HG03520 (cell line): ENCODE data around the gene CD53.
A peak's percentile ranks its signal among the peaks of the same experiment; 100 is the strongest.

Experiments
- ATAC-seq: cut with Tn5 transposase; IDR thresholded peaks from one replicate; pipeline ENCODE4 v1.9.1; 2021; ENCODE audit warnings: mild to moderate bottlenecking, moderate library complexity; ENCODE audit not compliant: unreplicated experiment

The CD53 gene

DNA sequence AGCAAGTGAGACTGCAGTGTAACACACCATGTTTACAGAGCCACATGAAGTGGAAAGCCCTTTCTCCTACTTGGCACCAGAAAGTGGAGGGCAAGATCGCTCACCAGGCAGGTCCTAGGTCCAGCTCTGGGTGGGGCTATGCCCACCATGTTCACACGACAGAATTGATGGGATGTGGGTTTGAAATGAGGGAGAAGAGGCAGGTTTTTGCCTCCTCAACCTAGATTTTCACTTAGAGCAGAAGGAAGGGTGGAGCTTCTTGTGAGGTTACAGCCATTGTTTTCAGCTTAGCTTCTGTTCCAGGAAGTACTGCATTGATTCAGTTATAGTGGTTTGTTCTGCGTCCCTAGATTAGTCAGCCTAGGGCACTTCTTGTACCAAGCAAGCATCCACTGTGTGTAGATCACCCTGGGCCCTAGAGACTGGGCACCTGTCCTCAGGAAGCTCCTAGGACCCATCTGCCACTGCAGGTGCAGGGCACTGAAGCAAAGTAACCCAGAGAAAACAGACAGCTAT, 2.3 kb downstream of the CD53 start:
- peak; percentile 37 for ATAC-seq

DNA sequence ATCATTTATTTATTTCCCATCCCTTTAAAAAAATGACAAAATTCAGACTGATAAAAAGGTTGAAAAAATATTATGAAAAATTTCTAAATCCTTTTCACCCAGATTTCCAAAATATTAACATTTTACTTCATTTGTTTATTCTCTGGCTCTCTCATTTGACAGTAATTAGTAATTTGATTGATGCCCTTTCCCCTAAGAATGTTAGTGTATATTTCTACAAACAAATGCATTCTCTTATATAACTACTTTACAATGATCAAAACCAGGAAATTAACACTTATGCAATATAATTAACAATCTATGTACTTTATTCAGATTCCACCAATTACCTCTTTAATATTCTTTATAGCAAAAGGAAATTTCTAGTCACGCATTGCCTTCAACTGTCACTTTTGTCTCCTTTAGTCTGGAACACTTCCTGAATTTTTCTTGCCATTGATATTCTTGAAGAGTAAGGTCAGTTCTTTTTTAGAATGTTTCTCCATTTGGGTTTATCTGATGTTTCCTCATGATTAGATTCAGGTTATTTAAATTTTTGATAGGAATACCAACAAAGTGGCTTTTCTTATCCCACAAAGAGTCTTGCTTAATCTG, 3.9 kb downstream of the CD53 start:
- ATAC-seq, result no peak

DNA sequence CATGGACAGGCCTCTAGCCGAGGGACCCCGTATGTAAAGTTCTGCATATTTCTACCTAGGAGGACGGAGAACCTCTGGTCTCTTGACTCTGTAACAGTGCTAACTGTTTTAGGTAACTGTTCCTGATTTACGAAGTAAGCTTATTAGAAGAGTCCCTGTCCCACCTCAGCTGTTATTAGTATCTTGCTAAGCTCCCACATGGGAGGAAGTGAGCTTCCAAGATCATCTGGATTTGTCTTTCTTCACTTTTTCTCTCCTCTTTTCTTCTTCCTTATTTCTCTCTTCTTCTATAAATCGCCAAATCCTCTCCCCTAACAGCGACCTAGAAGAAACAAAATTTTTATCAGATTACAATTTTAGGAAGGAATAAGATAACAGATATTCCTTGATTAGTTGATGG, 4.4 kb downstream of the CD53 start:
- ATAC-seq, result no peak

DNA sequence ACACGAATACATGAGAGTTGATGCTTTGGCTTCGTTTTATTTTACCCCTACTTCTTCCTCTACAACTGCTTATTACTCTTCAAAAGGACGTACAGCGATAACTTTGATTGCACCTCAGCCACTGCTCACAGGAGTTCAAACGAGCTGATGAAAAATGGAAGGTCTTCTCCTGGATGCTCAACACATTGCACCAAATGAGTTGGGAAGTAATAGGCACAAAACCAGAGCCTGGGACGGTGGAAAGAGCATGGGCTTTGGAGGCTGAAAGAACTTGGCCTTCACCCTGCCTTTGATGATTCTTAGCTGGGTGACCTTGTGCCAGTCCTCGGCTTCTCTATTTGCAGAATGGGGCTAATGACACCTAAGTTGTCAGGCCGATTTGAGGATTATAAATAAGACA, 4.8 kb downstream of the CD53 start:
- ATAC-seq, result no peak

DNA sequence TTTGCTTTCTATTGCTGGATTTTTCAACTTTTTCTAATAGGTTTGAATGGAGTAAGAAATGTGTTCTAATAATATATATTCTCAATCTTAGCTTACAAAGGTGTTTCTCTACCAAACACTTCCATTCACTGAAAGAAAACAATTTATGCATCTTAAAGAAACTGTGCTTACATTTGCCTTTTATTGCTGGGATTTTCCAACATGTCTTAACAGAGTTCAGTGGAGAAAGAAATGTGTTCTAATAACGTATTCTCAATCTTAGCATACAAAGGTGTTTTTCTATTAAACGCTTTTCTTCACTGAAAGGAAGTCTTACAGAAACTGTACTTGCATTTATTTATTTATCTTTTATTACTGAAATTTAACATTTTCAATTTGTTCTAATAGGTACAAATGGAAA, 5.6 kb downstream of the CD53 start:
- no peak for ATAC-seq

DNA sequence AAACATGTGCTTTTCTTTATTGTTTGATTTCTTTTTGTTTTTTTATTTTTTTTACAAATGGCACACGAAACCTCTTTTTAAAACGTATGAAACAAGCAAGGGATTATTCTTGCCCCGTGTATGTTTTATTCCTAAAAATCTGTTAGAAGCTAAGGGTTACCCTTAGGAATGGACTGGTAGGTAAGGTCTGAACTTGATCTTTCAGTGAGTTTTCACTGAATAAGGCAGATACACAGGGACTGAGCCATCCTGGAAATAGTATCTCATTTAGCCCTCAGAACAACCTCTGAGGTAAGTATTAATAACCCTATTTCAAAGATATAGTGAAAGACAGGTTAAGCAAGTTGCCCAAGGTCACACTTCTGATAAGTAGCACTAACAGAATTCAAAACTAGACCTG, 6.0 kb downstream of the CD53 start:
- ATAC-seq, result no peak

DNA sequence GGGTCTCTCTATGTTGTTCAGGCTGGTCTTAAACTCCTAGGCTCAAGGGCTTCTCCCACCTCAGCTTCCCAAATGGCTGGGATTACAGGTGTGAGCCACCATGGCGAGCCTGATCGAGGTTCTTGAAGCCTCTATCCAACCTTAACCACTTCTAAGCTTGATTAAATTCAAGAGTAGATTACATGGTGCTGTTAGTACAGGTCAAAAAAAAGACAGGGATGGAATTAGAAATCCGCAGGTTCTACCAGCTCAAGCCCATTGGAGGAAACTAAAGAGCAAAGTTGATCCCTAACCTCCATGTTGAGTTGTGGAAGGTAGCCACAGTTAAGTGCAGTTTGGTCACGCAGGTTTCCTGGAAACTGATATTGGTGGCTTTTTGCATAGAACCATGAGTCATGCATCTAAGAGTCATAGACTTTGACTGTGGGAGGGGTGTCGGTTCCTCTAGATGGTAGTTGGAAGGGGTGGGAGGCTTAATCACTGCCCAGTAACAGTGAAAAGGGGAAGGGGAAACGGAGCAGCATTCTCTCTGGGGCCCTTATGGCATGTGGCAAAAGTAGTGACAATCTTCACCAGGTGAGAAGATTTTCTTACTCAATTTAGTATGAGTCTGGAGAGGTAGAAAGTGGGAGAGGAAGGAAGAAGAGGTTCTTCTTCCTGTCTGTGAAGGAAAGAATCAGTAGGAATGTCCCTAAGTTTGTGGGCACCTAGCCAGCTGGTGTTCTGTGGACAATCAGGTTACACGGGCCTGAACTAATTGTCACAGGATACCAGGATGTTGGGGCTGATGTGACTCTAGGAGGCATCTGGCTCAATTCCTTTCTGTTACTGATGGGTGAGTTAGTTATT, 7.0 kb downstream of the CD53 start:
- peak; percentile 48 for ATAC-seq

DNA sequence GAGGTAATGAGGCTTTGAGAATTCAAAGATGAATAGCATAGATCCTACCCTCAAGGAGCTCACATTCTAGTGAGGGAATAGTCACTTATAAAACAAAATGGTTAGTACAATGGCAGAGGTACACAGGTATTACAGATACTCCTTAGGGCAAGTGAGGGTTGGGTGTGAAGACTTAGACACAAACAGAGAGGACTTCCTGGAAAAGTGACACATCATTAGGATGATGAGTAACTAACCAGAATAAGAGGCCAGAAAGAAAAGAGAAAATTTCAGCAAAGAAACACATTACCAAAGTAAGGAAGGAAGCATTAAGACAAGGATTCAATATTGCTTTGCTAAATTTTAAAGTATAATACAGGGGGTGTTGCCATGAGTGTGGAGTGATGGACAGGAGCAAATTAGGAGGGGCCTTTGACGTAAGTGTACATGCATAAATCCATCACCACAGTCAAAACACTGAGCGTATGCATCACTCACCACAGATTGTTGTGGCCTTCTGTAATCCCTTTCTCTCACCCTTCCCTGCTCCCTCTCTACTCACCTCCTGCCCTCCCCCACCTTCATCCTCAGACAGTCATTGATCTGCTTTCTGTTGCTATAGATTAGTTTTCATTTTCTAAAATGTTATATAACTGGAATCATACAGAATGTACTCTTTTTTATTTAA, 7.9 kb downstream of the CD53 start:
- ATAC-seq, result peak; percentile 1

DNA sequence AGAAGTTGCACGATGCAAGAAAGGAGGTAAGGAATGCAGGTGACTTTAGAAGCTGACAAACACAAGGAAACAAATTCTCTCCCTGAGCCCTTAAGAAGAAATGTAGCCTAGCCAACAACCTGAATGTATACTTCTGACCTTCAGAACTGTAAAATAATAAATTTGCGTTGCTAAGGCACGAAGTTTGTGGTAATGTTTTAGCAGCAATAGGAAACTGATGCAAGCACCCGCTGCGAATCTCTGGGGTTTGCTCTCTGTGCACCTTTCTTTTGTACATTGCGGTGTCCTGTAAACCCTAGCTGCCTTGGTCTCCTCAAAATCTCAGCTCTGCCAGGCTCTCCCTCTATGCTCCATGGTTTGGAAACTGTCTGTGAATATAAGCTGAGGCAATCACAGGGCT, 15.1 kb downstream of the CD53 start:
- no peak for ATAC-seq

DNA sequence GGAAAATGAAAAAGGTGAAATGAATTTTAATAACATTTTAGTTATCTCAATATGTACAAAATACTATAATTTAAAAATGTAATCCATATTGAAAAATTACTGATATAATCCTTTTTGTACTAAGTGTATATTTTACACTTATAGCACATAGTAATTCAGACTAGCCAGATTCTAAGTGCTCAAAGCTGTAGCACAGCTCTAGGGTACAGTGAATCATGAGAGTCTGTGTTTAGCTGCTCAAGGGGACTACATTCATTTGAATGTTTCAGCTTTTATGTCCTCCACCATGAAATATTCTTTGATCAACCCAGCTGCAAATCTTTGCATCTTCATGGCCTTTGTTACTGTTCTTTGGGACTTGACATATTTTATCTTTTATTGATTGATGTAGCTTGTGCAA, 15.7 kb downstream of the CD53 start:
- no peak for ATAC-seq

DNA sequence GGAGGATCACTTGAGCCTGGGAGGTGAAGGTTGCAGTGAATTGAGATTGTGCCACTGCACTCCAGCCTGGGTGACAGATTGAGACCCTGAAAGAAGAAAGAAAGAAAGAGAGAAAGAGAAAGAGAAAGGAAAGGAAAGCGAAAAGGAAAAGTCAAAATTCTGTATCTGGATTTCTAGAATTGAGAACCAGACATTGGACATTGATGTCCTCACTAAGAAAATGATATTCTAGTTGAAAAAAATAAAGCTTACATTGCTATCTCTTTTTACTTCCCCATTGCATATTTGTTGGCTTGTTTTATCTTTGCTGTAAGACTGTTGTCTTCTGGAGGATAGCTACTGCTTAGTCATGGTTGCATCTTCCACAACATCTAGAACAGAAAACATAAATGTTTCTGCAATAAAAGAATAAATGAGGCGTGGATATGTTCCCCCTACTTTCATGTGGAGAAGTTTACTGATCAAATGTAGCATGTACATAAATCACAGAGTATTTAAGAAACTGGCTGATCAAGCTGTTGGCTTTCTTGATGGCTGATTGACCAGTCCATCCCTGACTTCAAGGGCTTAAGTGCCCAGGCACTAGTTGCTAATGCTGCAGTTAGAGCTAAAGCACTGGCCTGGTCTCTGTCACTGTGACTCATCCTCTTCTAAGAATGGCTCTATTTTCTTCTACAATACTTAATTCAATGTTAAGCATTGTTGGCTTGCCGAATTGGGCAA, 17.7 kb downstream of the CD53 start:
- ATAC-seq, result no peak

DNA sequence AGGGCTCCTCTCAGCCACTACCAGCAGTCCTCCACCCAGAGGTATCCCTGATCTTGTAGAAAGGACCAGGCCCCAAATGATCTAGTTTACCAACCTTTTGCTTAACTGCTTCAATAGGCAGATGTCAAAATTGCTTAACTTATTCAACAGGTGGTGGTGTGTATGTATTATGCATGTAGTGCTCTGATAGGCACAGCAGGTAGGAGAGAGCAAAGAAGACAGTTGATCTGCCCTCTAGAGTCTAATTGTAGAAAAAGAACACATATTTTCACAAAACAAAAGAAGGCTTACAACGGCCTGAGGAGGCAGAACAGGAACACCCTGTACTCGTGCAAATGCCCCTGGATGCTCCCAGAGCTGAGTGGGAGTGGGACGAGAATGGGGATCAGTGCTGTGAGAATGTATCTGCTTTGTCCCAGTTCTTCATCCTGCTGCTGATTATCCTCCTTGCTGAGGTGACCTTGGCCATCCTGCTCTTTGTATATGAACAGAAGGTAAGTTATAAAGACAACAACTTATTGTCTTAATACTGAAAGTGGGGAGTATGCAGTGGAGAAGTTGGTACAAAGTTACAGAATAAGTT, 21.1 kb downstream of the CD53 start:
- ATAC-seq, result no peak

DNA sequence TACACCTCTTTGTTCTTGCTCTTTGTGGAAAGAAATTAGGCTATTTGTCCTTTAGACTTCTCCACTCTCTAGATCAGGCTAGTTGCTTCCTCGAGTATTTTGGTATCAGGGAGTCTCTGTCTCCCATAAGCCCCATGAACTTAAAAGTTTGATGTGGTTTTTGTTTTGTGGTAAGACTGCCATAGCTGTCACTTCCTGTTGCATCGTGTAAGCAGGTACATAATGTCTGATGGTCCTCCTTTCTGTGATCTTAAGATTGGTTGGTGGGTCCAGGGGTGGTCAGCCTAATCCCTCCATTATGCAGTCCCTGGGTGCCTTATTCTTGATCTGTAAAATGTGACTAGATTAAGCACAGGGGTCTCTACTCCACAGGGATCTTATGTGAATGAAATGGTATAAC, 23.1 kb downstream of the CD53 start:
- no peak for ATAC-seq

DNA sequence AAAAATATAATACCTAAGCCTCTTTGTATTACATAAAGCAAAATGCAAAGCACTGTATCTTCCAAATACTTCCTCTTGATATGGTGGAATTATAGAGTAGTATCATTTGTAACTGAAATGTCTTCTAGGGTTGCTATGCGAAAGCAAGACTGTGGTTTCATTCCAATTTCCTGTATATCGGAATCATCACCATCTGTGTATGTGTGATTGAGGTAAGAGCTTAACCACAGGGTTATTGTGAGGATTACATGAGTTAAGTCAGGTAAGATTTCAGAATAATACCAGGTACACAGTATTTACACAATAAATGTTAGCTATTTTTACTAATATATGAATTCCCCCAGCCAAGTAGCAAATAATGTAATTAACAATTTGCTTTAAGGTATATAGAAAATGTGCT, 24.7 kb downstream of the CD53 start:
- no peak for ATAC-seq

DNA sequence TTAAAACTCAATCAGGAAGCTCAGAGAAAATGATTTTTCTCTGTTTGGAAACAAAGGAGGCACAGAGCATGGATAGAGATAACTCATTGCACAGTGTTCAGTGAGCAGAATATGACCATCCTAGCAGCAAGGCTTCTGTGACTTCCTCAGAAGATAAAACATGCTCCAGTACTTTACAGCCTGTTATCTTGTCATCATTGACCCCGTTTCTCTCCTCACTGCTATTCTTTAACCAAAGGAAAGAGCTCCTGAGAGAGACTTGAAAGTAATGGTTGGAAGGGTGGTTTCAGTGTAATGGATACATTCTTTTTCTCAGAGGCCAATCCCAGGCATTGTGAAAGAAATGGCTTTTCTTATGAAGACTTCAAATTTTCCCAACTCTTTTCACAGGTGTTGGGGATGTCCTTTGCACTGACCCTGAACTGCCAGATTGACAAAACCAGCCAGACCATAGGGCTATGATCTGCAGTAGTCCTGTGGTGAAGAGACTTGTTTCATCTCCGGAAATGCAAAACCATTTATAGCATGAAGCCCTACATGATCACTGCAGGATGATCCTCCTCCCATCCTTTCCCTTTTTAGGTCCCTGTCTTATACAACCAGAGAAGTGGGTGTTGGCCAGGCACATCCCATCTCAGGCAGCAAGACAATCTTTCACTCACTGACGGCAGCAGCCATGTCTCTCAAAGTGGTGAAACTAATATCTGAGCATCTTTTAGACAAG, 25.9 kb downstream of the CD53 start:
- no peak for ATAC-seq

DNA sequence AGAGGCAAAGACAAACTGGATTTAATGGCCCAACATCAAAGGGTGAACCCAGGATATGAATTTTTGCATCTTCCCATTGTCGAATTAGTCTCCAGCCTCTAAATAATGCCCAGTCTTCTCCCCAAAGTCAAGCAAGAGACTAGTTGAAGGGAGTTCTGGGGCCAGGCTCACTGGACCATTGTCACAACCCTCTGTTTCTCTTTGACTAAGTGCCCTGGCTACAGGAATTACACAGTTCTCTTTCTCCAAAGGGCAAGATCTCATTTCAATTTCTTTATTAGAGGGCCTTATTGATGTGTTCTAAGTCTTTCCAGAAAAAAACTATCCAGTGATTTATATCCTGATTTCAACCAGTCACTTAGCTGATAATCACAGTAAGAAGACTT, 26.5 kb downstream of the CD53 start:
- ATAC-seq, result no peak

DNA sequence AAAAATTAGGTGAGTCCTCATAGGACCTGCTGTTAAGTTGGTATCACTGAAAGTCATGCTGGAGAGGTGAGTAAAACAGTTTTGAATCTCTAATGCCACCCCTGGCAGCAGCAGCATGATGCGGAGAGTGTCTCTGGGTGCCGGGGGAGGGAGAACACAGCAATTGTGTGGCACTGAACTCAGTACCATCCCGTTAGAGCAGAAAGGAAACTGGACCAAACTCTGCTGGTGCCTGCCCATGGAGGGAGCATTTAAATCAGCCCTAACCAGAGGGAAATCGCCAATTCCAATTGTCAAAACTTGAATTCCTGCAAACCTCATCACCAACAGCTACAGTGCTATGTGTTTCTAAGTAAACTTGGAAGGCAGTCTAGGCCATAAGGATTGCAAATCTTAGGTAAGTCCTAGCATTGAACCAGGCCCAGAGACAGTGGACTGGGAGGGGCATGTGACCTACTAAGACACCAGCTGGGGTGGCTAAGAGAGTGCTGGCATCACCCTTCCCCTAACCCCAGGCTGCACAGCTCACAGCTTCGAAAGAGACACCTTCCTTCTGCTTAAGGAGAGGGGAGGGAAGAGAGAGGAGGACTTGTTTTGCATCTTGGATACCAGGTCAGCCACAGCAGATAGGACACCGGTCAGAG, 30.0 kb downstream of the CD53 start:
- ATAC-seq, result no peak

DNA sequence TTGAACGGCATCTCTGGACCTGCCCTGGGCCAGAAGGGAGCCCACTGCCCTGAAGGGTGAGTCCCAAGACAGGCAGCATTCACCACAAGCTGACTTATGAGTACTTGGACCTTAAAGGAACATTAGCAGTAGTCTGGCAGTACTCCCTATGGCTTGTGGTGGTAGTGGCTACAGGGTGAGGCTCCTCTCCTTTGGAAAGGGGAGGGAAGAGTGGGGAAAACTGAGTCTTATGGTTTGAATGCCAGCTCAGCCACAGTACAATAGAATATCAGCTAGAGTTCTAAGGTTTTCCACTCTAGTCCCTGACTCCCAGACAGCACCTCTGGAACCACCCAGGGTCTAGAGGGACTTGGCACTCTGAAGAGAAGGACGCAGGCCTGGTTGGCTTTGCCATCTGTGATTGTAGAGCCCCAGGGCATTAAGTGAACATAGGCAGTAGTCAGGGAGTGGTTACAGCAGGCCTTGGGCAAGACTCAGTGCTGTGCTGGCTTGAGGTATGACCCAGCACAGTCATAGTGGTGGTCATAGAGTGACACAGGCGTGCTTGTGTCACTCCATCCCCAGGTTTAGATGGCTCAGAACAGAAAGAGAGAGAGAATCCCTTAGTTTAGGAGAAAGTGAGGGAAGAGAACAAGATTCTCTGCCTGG, 31.0 kb downstream of the CD53 start:
- no peak for ATAC-seq

DNA sequence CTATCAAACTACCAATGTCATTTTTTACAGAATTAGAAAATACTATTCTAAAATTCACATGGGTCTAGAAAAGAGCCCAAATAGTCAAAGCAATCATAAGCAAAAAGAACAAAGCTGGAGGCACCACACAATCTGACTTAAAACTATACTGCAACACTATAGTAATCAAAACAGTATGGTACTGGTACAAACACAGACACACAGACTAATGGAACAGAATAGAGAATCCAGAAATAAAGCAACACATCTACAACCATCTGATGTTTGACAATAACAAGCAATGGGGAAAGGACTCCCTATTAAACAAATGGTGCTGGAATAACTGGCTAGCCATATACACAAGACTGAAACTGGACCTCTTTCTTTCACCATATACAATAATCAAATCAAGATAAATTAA, 39.8 kb downstream of the CD53 start:
- no peak for ATAC-seq
